Neural cell (in vitro differentiated cells): ENCODE measurements around the gene CRYBA4. TPM values are rescaled to one million over a fixed set of nuclear protein-coding genes. Genes with fewer than 3 reads are reported as not detected.

Experiments used
- H2AFZ ChIP-seq: fragments of 200-600, 300-800 bp; sonication (generic), shearing (Covaris generic); 2 replicates; pipeline ENCODE4 v1.6.0; 2014; ENCODE audit warnings: low read depth, mild to moderate bottlenecking, antibody characterized with exemption, low read length, moderate library complexity
- H3F3A ChIP-seq: fragments of 200-600 bp; shearing (Covaris generic); 2 replicates; pipeline ENCODE4 v1.6.1; 2016; ENCODE audit warnings: mild to moderate bottlenecking, moderate library complexity, mixed read lengths, antibody characterized with exemption, low read length; ENCODE audit not compliant: insufficient read depth, poor library complexity, severe bottlenecking
- H3K27ac ChIP-seq: fragments of 200-600, 300-800 bp; sonication (generic), shearing (Covaris generic); 2 replicates; pipeline ENCODE4 v1.5.1; 2014; ENCODE audit warnings: mild to moderate bottlenecking, low read length, moderate library complexity
- H3K27me3 ChIP-seq: fragments of 300-800, 200-600 bp; sonication (generic), shearing (Covaris generic); 2 replicates; pipeline ENCODE4 v1.6.0; 2014; ENCODE audit warnings: mild to moderate bottlenecking, low read depth, low read length, moderate library complexity; ENCODE audit not compliant: insufficient read depth
- H3K36me3 ChIP-seq: fragments of 300-800, 200-600 bp; sonication (generic), shearing (Covaris generic); 2 replicates; pipeline ENCODE4 v1.5.1; 2014; ENCODE audit warnings: mild to moderate bottlenecking, antibody characterized with exemption, low read length, moderate library complexity; ENCODE audit not compliant: insufficient read depth
- H3K4me2 ChIP-seq: fragments of 300-800, 200-600 bp; sonication (generic), shearing (Covaris generic); 2 replicates; pipeline ENCODE4 v1.6.0; 2014; ENCODE audit warnings: mild to moderate bottlenecking, low read length
- H3K4me3 ChIP-seq: fragments of 300-800, 200-600 bp; sonication (generic), shearing (Covaris generic); 2 replicates; pipeline ENCODE4 v1.5.1; 2014; ENCODE audit warnings: mild to moderate bottlenecking, low read length, moderate library complexity
- H3K79me2 ChIP-seq: fragments of 200-600 bp; shearing (Covaris generic); replicated peaks from 2 replicates; pipeline ENCODE4 v1.6.0; 2014; ENCODE audit warnings: mild to moderate bottlenecking, low read length, moderate library complexity; ENCODE audit not compliant: insufficient read depth
- H3K9ac ChIP-seq: fragments of 300-800, 200-600 bp; sonication (generic), shearing (Covaris generic); 2 replicates; pipeline ENCODE4 v1.6.1; 2016; ENCODE audit warnings: mild to moderate bottlenecking, low read length, mixed read lengths
- H3K9me2 ChIP-seq: fragments of 200-600 bp; shearing (Covaris generic); 2 replicates; pipeline ENCODE4 v1.6.1; 2016; ENCODE audit warnings: mild to moderate bottlenecking, low read length, mixed read lengths; ENCODE audit not compliant: insufficient read depth
- H3K9me3 ChIP-seq: fragments of 200-600, 300-800 bp; sonication (generic), shearing (Covaris generic); 2 replicates; pipeline ENCODE4 v1.6.1; 2016; ENCODE audit warnings: mild to moderate bottlenecking, mixed run types, low read length, moderate library complexity, mixed read lengths
- H4K20me1 ChIP-seq: fragments of 200-600 bp; shearing (Covaris generic); 2 replicates; pipeline ENCODE4 v1.6.1; 2016; ENCODE audit warnings: mild to moderate bottlenecking, mixed run types; ENCODE audit not compliant: insufficient read depth
- CTCF ChIP-seq: fragments of 450-650 bp; IDR thresholded peaks from 2 replicates; pipeline ENCODE4 v1.5.1; 2014; ENCODE audit warnings: antibody characterized with exemption, mild to moderate bottlenecking, moderate library complexity; ENCODE audit not compliant: poor library complexity, severe bottlenecking
- EP300 ChIP-seq: fragments of 450-650 bp; conservative IDR thresholded peaks from 2 replicates; pipeline ENCODE4 v1.6.1; 2014; ENCODE audit warnings: antibody characterized with exemption, mild to moderate bottlenecking, moderate library complexity; ENCODE audit not compliant: poor library complexity, severe bottlenecking
- EZH2 ChIP-seq: fragments of 200-600, 300-800 bp; shearing (Covaris generic), sonication (generic); IDR thresholded peaks from 2 replicates; pipeline ENCODE4 v1.6.1; 2014; ENCODE audit warnings: antibody characterized with exemption, low read length, borderline replicate concordance, mild to moderate bottlenecking; ENCODE audit not compliant: insufficient read depth, poor library complexity, severe bottlenecking
- MXI1 ChIP-seq: fragments of 450-650 bp; conservative IDR thresholded peaks from 2 replicates; pipeline ENCODE4 v1.6.1; 2014; ENCODE audit warnings: antibody characterized with exemption, mild to moderate bottlenecking; ENCODE audit not compliant: poor library complexity, severe bottlenecking
- POLR2AphosphoS5 ChIP-seq: IDR thresholded peaks from 2 replicates; pipeline ENCODE4 v1.6.1; 2012
- RAD21 ChIP-seq: fragments of 450-650 bp; conservative IDR thresholded peaks from 2 replicates; pipeline ENCODE4 v1.6.1; 2014; ENCODE audit warnings: antibody characterized with exemption, mild to moderate bottlenecking, moderate library complexity
- REST ChIP-seq: IDR thresholded peaks from 2 replicates; pipeline ENCODE4 v1.6.1; 2012; ENCODE audit warnings: borderline replicate concordance
- SMC3 ChIP-seq: fragments of 450-650 bp; conservative IDR thresholded peaks from 2 replicates; pipeline ENCODE4 v1.6.1; 2014; ENCODE audit warnings: antibody characterized with exemption, mild to moderate bottlenecking, moderate library complexity; ENCODE audit not compliant: poor library complexity
- TAF1 ChIP-seq: IDR thresholded peaks from 2 replicates; pipeline ENCODE4 v1.6.1; 2012; ENCODE audit warnings: low read depth
- polyA minus RNA-seq: library from RNA; depleted of rRNA, polyadenylated mRNA; stranded (reverse); fragments of >200 nt; gene quantifications from 2 replicates; pipeline ENCODE4 v1.2.3, GENCODE V29; 2014
- polyA plus RNA-seq: library from polyadenylated mRNA; depleted of rRNA; stranded (reverse); fragments of >200 nt; gene quantifications from 2 replicates; pipeline ENCODE4 v1.2.3, GENCODE V29; 2014

CRYBA4 gene
- polyA plus RNA-seq: not detected in 2 replicates
- not detected in 2 replicates for polyA minus RNA-seq

GRCh38 chr22:26621663-26622062 is at the start of gene CRYBA4:
TSS of gene CRYBA4 (plus strand) at chr22:26621963. CDS start at chr22:26622597, 634 bp downstream.
- Histone ChIP-seq H3K27me3 (no peaks in the 10 kb centered on the region), H3K9me3 (no peaks in the 10 kb centered on the region), H2AFZ (no peak within 1 kb of the TSS), H3K4me2 (no peak within 1 kb of the TSS), H3K79me2 (no peaks in the 10 kb centered on the region), H3K36me3 (no peaks in the 10 kb centered on the region), H3K4me3 (no peak within 1 kb of the TSS), H3K27ac (no peak within 1 kb of the TSS), H3K9me2 (no peaks in the 10 kb centered on the region), H4K20me1 (no peaks in the 10 kb centered on the region), H3K9ac (no peak within 1 kb of the TSS), H3F3A (no peaks in the 10 kb centered on the region)
- TF ChIP-seq TAF1: no peak
- TF ChIP-seq SMC3: no peak
- TF ChIP-seq EP300: no peak
- no peak for TF ChIP-seq RAD21
- no peak for TF ChIP-seq POLR2AphosphoS5
- TF ChIP-seq MXI1: no peak
- TF ChIP-seq REST: no peak
- TF ChIP-seq CTCF: no peak
- TF ChIP-seq EZH2: no peak

- Histone ChIP-seq H2AFZ (no peak overlapping the region), H3K27me3 (no peaks in the 10 kb centered on the region), H3K9ac (no peak overlapping the region), H3F3A (no peaks in the 10 kb centered on the region), H3K36me3 (no peaks in the 10 kb centered on the region), H3K27ac (no peak overlapping the region), H3K4me3 (no peak overlapping the region), H4K20me1 (no peaks in the 10 kb centered on the region), H3K9me3 (no peaks in the 10 kb centered on the region), H3K4me2 (no peak overlapping the region), H3K79me2 (no peaks in the 10 kb centered on the region), H3K9me2 (no peaks in the 10 kb centered on the region)
- TF ChIP-seq EP300: no peak
- TF ChIP-seq REST: no peak
- TF ChIP-seq POLR2AphosphoS5: no peak
- no peak for TF ChIP-seq MXI1
- no peak for TF ChIP-seq CTCF
- TF ChIP-seq SMC3: no peak
- no peak for TF ChIP-seq TAF1
- no peak for TF ChIP-seq RAD21
Measured at GRCh38 chr22:26573026-26573662, 48.6 kb upstream of the CRYBA4 start.
